ENCODE measurements around the gene IL1RAPL2.
A peak's percentile ranks its signal among the peaks of the same experiment; 100 is the strongest.

Gene IL1RAPL2

GRCh38 chrX:105116486-105116885, 550.5 kb downstream of the IL1RAPL2 start:
- no peak for TF ChIP-seq CTCF (IDR thresholded peaks at IDR 0.05; ENCODE audit: extremely low read depth, missing control alignments)

GRCh38 chrX:105117621-105118020, 551.6 kb downstream of the IL1RAPL2 start:
- no peak for DNase-seq (ENCODE audit: low spot score)
- no peak for TF ChIP-seq CTCF (IDR thresholded peaks at IDR 0.05; ENCODE audit: extremely low read depth, missing control alignments)

More at GRCh38 chrX:105116486-105116885, 550.5 kb downstream of the IL1RAPL2 start:
- no peak for DNase-seq (ENCODE audit: low spot score)

GRCh38 chrX:105120463-105120862, 554.5 kb downstream of the IL1RAPL2 start:
- DNase-seq (ENCODE audit: low spot score) = peak; percentile 1
- no peak for TF ChIP-seq CTCF (IDR thresholded peaks at IDR 0.05; ENCODE audit: extremely low read depth, missing control alignments)

GRCh38 chrX:105121186-105121585, 555.2 kb downstream of the IL1RAPL2 start:
- TF ChIP-seq CTCF (IDR thresholded peaks at IDR 0.05; ENCODE audit: extremely low read depth, missing control alignments) = no peak
- no peak for DNase-seq (ENCODE audit: low spot score)

GRCh38 chrX:105126201-105126600, 560.2 kb downstream of the IL1RAPL2 start:
- DNase-seq (ENCODE audit: low spot score) = no peak
- no peak for TF ChIP-seq CTCF (IDR thresholded peaks at IDR 0.05; ENCODE audit: extremely low read depth, missing control alignments)

GRCh38 chrX:105134273-105134672, 568.3 kb downstream of the IL1RAPL2 start:
- DNase-seq (ENCODE audit: low spot score) = no peak
- TF ChIP-seq CTCF (IDR thresholded peaks at IDR 0.05; ENCODE audit: extremely low read depth, missing control alignments) = no peak

- no peak for DNase-seq (ENCODE audit: low spot score)
- no peak for TF ChIP-seq CTCF (IDR thresholded peaks at IDR 0.05; ENCODE audit: extremely low read depth, missing control alignments)
These were observed 570.8 kb downstream of the IL1RAPL2 start for GRCh38 chrX:105136786-105137185.
